GM18861 (cell line): ENCODE measurements around the gene SLC51B.
"Not testable (repeated sequence)": the region's sequence is repeated elsewhere in the genome, so short reads cannot be mapped to it uniquely, and the experiment has no call there.

ENCODE experiments used
- ATAC-seq: cut with Tn5 transposase; IDR thresholded peaks from one replicate; pipeline ENCODE4 v1.9.1; 2021; ENCODE audit not compliant: unreplicated experiment

SLC51B gene

DNA sequence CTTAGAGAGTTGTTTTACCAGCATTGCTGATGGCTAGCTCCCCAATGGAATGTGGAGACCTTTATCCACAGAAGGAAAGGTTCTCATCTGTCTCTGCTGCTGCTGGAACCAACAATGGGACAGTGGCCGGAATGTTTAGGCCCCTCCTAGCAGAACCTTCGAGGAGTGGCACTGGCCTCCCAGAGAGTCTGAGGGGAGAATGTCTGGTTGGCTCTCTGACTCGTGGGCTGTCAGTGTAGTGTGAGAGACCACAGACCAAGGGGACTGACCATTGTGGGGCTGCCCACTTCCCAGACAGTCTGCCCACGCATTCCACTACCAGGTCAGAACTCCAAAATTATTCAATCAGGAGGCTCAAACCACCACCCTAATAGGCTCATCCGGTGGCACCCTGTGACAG lies 17.5 kb downstream of the SLC51B start:
- no peak for ATAC-seq

DNA sequence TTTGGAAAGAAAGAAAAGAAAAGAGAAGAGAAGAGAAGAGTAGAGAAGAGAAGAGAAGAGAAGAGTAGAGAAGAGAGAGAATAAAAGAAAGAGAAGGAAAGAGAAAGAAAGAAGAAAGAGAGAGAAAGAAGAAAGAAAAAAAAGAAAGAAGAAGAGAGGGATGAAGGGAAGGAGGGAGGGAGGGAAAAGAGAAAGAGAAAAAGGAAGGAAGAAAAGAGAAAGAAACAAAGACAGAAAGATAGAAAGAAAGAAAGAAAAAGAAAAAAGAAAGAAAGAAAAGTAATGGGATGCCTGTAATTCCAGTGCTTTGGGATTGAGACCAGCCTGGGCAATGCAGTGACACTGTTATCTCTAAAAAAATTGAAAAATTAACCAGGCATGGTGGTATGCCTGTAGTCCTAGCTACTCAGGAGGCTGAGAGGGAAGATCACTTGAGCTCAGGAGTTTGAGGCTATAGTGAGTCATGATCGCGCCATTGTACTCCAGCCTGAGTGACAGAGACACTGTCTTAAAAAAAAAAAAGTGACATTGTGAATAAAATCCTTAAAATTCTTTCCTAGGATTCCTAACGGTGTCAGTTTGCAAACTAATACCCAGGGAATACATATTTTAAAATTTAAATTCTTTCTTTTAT lies 20.9 kb downstream of the SLC51B start:
- no peak for ATAC-seq

DNA sequence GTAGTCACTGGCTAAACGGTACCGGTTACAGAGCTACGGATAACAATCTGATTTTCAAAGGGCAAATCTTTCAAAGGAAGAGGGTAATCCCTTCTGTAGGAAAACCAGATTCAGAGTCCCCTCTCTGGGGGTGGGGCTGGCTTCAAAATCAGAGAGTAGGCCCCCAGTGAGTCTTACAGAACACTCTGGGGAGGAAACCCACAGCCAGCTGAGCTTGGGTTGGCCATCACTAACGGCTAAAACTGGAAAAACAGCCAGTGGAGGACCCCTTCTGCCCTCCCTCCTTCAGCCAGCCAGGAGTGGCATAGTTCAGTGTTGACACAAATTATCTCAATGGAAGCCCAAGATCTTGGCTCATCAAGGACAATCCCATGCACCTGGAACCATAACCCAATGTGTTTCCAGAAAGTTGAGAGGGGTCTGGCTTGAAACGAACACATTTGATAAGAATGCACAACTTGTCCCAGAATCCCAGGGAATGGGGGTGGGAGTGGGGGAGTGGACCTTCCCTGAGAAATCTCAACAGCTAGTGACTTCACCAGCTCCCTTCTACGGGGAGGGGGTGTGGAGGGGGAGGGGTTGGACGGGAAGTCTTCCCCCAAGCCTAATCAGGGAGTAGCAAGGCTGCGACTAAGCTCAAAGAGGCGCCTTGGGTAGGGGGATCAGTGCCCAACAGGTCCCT lies 21.6 kb downstream of the SLC51B start:
- ATAC-seq: no peak

DNA sequence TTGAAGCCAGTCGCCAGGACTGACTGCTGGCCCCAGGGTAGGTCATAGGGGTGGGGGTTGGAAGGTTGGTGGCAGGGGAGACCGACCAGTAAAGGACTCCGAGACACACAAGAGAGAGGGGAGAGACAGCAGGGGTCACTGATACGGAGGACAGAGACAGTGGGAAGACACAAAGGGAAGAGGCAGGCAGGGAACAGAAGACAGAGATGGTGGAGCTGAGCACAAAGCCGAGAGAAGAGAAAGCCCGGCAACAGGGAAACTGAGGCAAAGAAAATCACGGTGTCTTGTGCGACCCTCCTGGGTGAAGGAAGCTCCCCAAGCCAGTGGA lies 22.1 kb downstream of the SLC51B start:
- no peak for ATAC-seq

DNA sequence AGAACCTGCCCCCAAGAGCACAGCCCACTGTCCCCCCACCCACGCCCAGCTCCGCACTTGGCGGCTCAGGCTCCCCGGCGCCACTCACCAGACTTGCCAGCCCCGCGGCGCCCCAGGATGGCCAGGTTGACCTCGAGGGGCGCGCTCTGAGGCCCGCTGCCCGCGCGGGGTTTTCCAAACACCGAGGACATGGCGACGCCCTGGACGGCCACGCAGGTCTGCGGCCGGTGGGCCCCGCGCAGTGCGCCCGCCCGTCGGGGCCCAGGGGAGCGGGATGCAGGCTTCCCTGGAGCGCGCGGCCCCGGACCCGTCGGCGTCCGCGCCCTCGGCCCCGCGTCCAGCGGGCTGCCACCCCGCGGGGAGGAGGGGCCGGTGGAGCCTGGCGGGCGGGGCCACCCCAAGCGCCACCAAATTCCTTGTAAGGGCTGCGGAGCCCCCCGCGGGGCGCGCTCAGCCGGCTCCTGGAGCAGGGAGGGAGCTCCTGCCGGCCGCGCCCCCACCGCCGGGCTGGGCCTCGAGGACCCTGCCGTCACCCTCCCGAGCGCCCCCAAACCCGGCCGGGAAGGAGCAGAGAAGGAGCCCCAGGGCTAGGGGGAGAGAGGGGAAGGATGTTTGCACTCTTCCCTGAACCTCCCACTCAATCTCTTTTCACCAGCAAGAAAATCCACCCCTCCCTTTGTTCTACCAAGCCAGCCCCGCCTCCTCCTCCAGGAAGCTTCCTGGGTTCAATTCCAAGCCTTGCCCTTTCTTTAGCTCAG lies 22.6 kb downstream of the SLC51B start, which contains the start of gene RASL12:
Gene RASL12 (minus strand): TSS at position 347 of the 758 bp plus-strand sequence. CDS start 156 bp downstream, at position 191.
- ATAC-seq: no peak

DNA sequence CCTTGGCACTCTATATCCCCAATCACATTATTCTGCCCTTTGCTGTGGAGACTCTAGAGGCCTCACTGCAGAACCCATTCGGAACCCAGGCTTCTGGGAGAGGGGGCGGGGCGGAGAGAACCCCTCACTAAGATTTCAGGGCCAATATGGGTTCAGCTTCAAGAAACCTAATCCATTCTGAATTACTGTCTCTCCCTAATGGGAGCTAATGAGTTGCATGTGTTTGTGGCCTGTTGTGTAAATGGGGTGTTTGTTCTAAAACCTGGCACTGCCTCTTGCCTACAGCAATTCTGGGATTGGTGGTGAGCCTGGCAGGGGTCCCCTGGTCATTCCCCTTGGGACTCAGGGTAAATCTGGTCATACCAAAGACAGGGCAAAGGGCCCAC lies 23.2 kb downstream of the SLC51B start:
- ATAC-seq: no peak

DNA sequence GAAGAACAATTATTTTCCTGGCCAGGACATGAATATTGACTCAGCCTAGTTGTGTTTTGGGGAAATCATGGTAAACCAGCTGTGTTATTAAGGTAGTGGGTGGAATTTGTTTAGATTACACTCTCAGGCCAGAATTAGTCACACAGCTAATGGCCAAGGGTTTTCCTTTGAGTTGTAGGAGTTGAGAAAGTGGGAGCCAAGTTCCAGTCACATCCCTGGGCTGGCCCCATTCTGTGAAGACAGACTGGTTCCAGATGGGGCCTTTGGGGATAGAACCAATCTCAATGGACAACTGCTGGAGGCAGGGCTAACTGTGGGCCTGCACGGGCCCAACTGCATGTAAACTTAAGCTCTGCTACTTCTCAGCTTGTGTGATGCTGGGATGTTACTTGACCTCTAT lies 24.0 kb downstream of the SLC51B start:
- no peak for ATAC-seq

DNA sequence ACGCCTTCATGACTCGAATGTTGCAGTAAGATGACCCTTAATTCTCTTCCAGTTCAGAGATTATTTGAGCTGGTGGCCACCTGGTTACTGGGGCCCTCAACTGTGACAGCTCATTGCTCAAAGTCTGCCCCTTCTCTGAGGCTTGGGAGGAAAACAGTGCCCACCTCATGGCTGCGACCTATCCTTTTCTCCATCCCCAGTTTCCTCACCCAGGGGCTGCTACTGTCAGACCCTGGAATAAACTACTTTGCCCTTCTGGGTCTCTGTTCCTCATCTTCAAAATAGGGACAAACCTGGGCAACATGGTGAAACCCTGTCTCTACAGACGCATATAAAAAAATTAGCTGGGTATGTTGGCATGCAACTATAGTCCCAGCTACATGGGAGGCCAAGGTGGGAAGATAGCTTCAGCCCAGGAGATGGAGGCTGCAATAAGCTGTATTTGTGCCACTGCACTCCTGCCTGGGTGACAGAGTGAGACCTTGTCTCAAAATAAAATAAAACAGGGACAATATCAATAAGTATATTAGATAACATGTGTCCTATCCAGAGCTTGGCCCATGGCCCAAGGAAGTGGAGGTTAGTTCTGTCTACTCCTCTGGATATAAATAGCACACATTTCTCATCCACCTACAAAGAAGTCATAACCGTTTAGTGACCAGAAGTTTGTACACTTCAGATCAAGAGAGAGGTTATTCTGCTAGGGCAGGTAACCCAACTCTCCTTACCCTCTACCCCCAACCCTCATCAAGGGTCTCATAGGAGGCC lies 24.8 kb downstream of the SLC51B start:
- ATAC-seq: no peak

DNA sequence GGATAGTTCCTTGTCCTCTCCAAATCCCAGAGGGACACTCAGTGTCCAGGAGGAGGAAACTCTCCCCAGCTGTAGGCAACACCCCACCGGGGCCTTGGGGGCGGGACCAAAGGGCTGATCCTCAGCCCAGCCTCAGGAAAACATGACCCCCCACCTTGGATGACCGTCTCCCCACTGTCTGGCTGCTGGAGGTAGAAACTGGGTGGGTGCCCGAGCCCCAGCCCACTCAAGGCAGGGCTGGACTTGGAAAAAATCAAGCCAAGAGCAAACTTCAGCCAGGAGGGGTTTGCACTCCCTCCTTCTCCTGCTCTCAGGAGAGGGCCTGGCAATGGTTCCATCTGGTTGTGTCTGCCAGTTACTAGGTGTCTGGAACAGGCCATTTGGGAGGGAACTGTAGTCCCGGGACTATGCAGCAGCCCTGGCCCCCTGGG lies 26.2 kb downstream of the SLC51B start:
- ATAC-seq: no peak

DNA sequence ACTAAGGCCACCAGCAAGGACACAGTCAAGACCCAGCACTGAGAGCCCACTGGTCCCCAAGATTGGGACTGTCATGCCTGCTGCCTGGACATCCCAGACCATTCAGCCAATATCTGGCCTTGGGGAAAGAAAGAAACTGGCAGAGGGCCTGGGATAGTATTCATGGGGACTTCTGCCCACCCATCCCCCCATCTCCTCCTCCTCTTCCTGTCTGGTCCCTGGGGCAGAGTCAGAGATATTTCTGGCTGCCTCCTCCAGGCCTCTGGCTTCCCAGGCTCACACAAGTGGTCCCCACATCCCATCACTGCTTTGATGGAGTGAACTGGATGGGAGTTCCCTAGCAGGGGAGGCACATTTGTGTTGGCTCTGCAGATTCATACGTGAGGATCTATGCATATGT lies 26.8 kb downstream of the SLC51B start:
- no peak for ATAC-seq

DNA sequence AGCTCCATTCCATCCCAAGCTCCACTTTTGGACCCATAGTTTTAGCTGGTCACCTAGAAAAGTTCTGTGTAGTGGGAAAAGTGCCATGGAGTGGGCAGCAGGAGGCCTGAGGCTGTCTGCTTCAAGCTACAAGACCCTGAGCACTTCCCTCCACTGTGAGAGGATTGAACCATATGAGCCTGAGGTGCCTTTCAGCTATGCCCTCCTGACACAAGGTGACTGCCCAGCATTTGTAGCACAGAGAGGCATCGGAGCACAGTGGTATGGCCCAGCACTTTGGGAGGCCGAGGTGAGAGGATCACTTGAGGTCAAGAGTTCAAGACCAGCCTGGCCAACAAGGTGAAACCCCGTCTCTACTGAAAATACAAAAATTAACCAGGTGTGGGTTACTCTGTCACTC lies 27.4 kb downstream of the SLC51B start:
- ATAC-seq: no peak

DNA sequence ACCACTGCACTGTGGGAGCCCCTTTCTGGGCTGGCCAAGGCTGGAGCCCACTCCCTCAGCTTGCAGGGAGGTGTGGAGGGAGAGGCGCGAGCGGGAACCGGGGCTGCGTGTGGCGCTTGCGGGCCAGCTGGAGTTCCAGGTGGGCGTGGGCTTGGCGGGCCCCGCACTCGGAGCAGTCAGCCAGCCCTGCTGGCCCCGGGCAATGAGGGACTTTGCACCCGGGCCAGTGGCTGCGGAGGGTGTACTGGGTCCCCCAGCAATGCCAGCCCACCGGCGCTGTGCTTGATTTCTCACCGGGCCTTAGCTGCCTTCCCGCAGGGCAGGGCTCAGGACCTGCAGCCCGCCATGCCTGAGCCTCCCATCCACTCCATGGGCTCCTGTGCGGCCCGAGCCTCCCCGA lies 29.8 kb downstream of the SLC51B start:
- not testable (repeated sequence) for ATAC-seq

DNA sequence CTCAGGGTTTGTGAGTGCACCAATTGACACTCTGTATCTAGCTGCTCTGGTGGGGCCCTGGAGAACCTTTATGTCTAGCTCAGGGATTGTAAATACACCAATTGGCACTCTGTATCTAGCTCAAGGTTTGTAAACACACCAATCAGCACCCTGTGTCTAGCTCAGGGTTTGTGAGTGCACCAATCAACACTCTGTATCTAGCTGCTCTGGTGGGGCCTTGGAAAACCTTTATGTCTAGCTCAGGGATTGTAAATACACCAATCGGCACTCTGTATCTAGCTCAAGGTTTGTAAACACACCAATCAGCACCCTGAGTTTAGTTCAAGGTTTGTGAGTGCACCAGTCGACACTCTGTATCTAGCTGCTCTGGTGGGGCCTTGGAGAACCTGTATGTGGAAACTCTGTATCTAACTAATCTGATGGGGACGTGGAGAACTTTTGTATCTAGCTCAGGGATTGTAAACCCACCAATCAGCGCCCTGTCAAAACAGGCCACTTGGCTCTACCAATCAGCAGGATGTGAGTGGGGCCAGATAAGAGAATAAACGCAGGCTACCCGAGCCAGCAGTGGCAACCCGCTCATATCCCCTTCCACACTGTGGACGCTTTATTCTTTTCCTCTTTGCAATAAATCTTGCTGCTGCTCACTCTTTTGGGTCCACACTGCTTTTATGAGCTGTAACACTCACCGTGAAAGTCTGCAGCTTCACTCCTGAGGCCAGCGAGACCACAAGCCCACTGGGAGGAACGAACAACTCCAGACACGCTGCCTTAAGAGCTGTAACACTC lies 30.6 kb downstream of the SLC51B start:
- ATAC-seq: not testable (repeated sequence)

DNA sequence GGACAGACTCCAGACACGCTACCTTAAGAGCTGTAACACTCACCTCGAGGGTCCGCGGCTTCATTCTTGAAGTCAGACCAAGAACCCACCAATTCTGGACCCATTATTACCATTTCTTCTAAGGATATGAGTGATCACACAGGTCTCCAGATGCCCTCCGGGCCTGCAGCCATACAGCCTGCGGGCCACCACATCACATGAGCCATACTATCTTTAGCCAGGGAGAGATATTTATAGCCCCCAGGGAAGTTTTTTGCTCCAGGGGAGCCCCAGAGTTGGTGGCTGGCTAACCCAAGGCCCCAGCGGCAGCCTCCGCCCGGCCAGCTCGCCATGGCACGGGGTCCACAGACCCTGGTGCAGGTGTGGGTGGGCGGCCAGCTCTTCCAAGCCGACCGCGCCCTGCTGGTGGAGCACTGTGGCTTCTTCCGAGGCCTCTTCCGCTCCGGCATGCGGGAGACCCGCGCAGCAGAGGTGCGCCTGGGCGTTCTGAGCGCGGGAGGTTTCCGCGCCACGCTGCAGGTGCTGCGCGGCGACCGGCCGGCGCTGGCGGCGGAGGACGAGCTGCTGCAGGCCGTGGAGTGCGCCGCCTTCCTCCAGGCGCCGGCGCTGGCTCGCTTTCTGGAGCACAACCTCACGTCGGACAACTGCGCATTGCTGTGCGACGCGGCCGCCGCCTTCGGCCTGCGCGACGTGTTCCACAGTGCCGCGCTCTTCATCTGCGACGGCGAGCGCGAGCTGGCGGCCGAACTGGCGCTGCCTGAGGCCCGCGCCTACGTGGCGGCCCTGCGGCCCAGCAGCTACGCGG lies 31.5 kb downstream of the SLC51B start, which contains the start of gene KBTBD13:
Gene KBTBD13 (plus strand): TSS at position 261 of the 805 bp plus-strand sequence. CDS start 70 bp downstream, at position 331.
- ATAC-seq: no peak

DNA sequence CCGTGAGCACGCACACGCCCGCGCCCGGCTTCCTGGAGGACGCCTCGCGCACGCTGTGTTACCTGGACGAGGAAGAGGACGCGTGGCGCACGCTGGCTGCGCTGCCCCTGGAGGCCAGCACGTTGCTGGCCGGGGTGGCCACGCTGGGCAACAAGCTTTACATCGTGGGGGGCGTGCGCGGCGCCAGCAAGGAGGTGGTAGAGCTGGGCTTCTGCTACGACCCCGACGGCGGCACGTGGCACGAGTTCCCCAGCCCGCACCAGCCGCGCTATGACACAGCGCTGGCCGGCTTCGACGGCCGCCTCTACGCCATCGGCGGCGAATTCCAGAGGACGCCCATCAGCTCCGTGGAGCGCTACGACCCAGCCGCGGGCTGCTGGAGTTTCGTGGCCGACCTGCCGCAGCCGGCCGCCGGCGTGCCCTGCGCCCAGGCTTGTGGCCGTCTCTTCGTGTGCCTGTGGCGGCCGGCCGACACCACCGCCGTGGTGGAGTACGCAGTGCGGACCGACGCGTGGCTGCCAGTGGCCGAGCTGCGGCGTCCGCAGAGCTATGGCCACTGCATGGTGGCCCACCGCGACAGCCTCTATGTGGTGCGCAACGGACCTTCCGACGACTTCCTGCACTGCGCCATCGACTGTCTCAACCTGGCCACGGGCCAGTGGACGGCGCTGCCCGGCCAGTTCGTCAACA lies 32.2 kb downstream of the SLC51B start:
- ATAC-seq: no peak

DNA sequence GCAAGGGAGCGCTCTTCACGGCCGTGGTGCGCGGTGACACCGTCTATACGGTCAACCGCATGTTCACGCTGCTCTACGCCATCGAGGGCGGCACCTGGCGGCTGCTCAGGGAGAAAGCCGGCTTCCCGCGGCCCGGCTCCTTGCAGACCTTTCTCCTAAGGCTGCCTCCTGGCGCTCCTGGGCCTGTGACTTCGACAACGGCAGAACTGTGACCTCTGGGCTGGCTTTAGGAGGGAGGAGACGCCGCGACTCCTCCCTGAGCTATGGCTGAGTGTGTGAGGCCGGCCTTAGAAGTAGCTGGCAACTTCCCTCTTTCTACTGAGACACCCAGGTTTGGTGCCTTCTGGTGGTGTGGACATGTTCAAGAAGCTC lies 32.8 kb downstream of the SLC51B start:
- no peak for ATAC-seq

DNA sequence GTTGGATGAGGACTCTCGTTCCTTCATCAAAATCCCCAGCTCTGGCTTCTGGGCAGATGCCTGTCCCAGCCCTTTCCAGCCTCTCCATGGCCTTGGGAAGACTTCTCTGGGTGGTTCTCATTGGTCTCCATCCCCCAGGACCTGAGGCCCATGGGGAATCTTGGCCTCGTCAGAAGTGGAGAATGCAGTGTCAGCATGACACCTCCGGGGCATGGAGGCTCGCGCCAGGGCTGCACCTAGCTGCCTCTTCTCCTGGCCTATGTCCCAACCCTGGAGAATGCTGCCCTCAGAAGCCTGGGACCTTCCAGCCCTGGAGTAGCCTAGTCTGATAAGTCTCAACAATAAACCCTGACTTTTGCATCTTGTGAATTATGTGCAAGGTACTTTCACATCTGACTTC lies 34.4 kb downstream of the SLC51B start:
- ATAC-seq: no peak

DNA sequence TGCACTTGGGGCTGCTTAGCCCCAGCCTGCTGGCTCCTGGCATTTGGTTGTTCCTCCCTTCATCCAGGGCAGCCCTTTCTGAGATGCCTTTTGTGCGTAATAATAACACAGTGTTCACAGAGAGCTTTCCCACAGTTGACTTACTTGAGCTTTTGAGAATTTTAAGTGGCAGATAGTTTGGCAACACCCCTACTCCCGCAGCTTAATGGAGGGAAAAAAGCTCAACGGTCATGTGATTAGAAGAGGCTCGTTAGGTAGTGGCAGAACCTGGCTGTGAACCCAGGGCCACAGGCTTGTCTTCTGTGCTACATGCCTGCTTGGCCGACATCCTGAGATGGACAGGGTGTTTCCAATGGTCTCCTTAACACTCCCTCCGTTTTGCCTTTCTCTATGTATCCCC lies 36.1 kb downstream of the SLC51B start:
- ATAC-seq: no peak

DNA sequence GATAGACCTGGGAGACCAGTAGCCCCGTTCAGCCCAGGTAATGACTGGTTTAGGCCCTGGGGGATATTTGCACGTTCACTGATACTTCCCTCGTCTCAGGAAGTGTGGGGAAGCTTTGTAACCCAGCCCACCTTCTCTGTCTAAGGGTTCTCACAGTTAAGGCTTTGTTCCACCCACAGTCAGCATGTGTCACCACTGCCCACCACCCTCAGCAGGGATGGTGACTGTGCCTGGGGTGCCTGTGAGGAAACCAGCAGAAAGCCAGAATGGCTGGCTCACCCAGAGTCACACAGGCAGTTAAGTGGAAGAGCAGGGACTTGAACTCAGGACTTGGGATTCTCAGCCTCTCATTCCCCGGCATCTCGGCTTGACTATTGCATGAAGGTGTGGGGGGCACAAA lies 36.6 kb downstream of the SLC51B start:
- ATAC-seq: no peak
